ENCODE results near the gene USP9Y.

Gene USP9Y

DNA sequence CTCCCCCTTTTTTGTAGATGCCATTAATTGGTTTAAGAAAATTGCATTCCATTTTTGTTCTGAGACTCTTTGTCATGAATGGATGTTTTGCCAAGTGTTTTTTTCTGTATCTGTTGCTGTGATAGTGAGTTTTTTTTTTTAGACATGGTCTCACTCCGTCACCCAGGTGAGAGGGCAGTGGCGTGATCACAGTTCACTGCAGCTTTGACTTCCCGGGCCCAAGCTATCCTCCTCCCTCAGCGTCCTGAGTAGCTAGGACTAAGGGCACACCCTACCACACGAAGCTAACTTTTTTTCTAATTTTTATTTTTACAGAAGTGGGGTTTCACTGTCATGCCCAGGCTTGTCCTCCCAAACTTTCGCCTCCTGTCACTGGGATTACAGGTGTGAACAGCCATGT, 51.8 kb downstream of the USP9Y start:
- DNase-seq (ENCODE audit: low read depth, low spot score), result no peak
- peak overlapping the region; percentile 16 for H3K27ac ChIP-seq

- no peak overlapping the region for H3K27ac ChIP-seq
- DNase-seq (ENCODE audit: low read depth, low spot score), result no peak
Observed at GRCh38 chrY:12756021-12756420, 55.0 kb downstream of the USP9Y start.

- no peak for DNase-seq (ENCODE audit: low read depth, low spot score)
- no peak overlapping the region for H3K27ac ChIP-seq
Observed at GRCh38 chrY:12765976-12766375, 64.9 kb downstream of the USP9Y start.

- no peak for DNase-seq (ENCODE audit: low read depth, low spot score)
- no peak overlapping the region for H3K27ac ChIP-seq
Observed at GRCh38 chrY:12784521-12784920, 83.5 kb downstream of the USP9Y start.

GRCh38 chrY:12793999-12794398, 93.0 kb downstream of the USP9Y start:
- no peak overlapping the region for H3K27ac ChIP-seq
- DNase-seq (ENCODE audit: low read depth, low spot score), result no peak

- no peak for DNase-seq (ENCODE audit: low read depth, low spot score)
- no peak overlapping the region for H3K27ac ChIP-seq
Observed at GRCh38 chrY:12808046-12808445, 107.0 kb downstream of the USP9Y start.

DNA sequence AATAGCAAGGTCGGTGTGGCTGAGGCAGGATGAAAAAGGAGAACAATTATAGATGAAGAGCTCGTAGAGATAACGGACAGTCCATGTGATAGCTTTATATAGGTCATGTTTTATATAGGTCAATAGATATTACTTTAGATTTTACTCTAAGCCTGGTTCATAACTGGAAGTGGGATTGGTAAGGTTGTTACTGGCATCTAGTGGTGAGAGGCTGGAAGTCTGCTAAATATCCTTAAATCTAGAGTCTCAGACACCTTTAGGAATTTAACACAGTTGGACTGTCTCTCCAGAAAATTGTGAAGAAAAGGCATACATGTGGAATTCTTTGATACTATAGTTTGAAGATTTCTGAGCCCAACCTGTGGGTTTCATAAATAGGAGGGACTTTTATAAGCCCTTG, 108.0 kb downstream of the USP9Y start:
- DNase-seq (ENCODE audit: low read depth, low spot score), result no peak
- H3K27ac ChIP-seq, result no peak overlapping the region

DNA sequence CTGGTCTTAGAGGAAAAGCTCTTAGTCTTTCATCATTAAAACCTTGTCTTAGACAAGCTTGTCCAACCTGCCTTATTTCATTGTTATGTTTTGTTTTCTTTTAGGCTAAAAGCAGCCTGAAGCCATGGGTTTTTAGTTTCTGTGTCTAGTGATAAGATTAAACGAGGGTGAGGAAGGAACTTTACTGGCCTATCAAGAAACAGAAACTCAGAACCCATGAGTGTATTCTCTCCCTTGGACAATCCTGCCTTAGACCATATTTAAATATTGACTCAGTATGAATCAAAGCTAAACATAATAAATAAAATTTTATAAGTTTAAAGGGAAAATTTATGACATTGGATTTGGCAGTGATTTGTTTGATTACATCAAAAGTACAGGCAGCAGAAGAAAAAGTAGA, 122.4 kb downstream of the USP9Y start:
- no peak overlapping the region for H3K27ac ChIP-seq
- DNase-seq (ENCODE audit: low read depth, low spot score), result peak; percentile 26

GRCh38 chrY:12826791-12827190, 125.8 kb downstream of the USP9Y start:
- H3K27ac ChIP-seq, result no peak overlapping the region
- no peak for DNase-seq (ENCODE audit: low read depth, low spot score)

- H3K27ac ChIP-seq, result no peak overlapping the region
- DNase-seq (ENCODE audit: low read depth, low spot score), result no peak
Observed at GRCh38 chrY:12833284-12833683, 132.3 kb downstream of the USP9Y start.

DNA sequence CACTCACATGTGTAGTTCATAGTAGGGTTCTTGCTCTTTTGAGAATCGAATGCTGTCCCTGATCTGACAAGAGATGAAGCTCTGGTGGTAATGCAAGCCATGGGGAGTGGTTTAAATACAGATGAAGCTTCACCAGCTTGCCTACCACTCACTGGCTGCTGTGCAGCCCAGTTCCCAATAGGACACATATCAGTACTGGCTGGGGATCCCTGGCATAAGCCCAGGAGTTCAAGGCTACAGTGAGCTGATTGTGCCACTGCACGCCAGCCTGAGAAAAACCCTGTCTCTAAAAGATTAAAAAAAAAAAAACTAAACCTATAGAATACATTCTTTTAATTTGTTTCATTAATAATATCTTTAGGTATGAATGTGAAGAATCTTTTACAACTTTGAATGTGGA, 136.5 kb downstream of the USP9Y start:
- no peak for DNase-seq (ENCODE audit: low read depth, low spot score)
- no peak overlapping the region for H3K27ac ChIP-seq

GRCh38 chrY:12841368-12841767, 140.3 kb downstream of the USP9Y start:
- peak overlapping the region; percentile 46 for H3K27ac ChIP-seq
- no peak for DNase-seq (ENCODE audit: low read depth, low spot score)

DNA sequence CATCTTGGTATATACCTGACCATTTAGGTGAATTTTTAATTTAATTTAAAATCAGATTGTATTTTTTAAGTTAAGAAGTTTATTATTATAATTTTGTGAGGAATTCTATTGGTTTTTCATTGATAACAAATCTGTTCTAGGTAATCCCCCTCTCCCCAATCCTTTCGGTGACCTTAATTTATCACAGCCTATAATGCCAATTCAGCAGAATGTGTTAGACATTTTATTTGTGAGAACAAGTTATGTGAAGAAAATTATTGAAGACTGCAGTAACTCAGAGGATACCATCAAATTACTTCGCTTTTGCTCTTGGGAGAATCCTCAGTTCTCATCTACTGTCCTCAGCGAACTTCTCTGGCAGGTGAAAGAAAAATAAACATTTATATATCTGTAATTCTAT, 145.8 kb downstream of the USP9Y start:
- H3K27ac ChIP-seq, result no peak overlapping the region
- DNase-seq (ENCODE audit: low read depth, low spot score), result no peak

- H3K27ac ChIP-seq, result peak overlapping the region; percentile 23
- DNase-seq (ENCODE audit: low read depth, low spot score), result no peak
Observed at GRCh38 chrY:12855791-12856275, 154.8 kb downstream of the USP9Y start.

- H3K27ac ChIP-seq, result no peak overlapping the region
Observed at GRCh38 chrY:12867960-12868359, 166.9 kb downstream of the USP9Y start.

DNA sequence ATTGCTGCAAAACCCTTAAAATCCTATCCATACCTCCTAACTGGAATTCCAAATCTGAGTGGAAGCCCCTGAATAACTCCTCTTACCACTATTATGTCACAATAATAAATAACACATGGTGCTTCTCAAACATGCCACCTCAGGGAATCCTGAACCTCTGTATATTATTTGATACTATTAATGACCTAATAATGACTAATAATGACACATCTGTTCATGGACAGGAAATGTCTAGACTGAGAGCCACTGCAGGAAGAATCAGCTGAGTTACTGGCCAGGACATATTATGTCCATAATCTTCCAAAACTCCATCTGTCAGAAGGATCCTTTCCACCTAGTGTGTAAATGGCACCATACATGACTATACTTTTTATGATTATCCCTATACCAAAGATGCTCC, 195.9 kb downstream of the USP9Y start:
- DNase-seq (ENCODE audit: low read depth, low spot score), result no peak
- no peak overlapping the region for H3K27ac ChIP-seq

More at GRCh38 chrY:12867960-12868359, 166.9 kb downstream of the USP9Y start:
- no peak for DNase-seq (ENCODE audit: low read depth, low spot score)

DNA sequence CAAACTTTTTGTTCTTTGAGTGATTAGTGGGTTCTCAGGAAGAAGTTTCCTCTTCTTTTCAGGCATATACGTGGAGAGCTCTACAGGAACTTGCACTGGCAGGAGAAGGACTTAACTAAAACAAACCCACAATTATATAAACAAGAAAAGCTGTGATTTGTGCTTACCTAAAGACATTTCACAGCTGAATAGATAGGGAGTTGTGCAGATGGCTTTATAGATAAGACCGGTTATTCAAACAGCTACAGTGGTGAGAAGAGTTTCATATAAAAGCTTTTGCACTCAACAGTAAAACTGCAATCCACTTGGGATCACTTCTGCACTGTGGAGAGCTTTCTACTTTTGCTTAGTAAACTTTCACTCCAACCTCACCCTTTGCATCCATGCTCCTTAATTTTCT, 197.6 kb downstream of the USP9Y start:
- no peak overlapping the region for H3K27ac ChIP-seq
- DNase-seq (ENCODE audit: low read depth, low spot score), result no peak

- peak within 1 kb of the TSS; percentile 80 for H3K27ac ChIP-seq
- DNase-seq (ENCODE audit: low read depth, low spot score), result peak; percentile 82
Observed at GRCh38 chrY:12904618-12905516, 203.8 kb downstream of the USP9Y start, which contains the start of gene DDX3Y. Gene DDX3Y, plus strand, starts transcription at chrY:12904868. Its CDS starts 69 bp downstream, at chrY:12904937.

DNA sequence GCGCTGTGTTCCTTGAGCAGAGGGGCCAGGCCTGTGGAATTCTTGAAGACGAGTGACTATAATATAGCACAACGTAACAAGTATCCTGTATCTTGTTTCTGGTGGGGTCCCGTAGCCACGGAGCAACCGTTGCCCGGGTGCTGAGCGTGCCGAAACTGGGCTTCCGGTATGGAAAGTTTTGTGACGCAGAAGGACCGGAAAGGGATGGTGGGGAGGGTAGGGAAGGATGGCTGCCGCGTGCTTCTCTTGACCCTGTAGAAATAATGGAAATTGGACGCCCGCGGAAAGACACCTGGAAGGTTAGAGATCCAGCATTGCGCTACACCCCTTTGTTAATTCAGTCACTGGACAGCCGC, 204.5 kb downstream of the USP9Y start:
- DNase-seq (ENCODE audit: low read depth, low spot score), result no peak
- H3K27ac ChIP-seq, result peak overlapping the region; percentile 80

DNA sequence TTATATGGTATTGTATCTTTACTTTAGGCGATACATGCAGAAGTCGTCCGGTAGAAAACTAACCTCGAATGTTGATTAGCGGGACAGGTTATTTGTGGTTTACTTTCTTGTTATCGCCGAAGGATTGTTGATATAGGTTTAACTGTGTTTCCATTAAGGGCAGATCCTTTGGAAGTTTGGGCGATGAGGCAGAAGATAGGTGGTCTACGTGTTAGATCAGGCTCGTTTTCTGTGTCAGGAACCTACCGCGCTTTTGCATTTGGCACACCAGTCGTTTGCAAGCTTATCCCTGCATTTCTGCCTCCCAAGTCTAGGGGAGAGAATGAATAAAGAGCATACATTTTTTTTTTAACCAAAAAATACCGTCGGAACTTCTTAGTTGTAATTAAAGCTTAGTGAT, 204.9 kb downstream of the USP9Y start:
- DNase-seq (ENCODE audit: low read depth, low spot score), result no peak
- H3K27ac ChIP-seq, result peak overlapping the region; percentile 80

Measured in epithelial cell of prostate (primary cell).